Left lung (tissue), 10 donors: ENCODE data around the gene HDAC1. TPM values are rescaled to one million over a fixed set of nuclear protein-coding genes. Genes with fewer than 3 reads are reported as not detected.

Experiments
- ATAC-seq: fragments of 200-7000 bp; cut with Tn5 transposase; one replicate; pipeline ENCODE4 v1.9.1; 2020; ENCODE audit warnings: moderate library complexity
- DNase-seq, 4 donors: peaks; one replicate each; pipeline ENCODE4 v3.0.0-alpha.2; 2013 to 2020
- H3K27ac ChIP-seq, 2 donors: fragments of 200-600 bp; sonication (generic) in 1 of 2; one replicate each; pipeline versions ENCODE4 v1.5.0 to v1.8.0; 2020 to 2021
- H3K27me3 ChIP-seq, 2 donors: fragments of 200-600 bp; sonication (generic) in 1 of 2; one replicate each; pipeline versions ENCODE4 v1.5.0 to v1.8.0; 2020 to 2021
- H3K36me3 ChIP-seq, 2 donors: fragments of 200-600 bp; sonication (generic) in 1 of 2; one replicate each; pipeline versions ENCODE4 v1.5.0 to v1.8.0; 2020 to 2021
- H3K4me1 ChIP-seq, 2 donors: fragments of 200-600 bp; one replicate each; pipeline ENCODE4 v1.8.0; 2021
- H3K4me3 ChIP-seq, 2 donors: fragments of 200-600 bp; sonication (generic) in 1 of 2; one replicate each; pipeline versions ENCODE4 v1.5.0 to v1.8.0; 2020 to 2021; ENCODE audit warnings: mild to moderate bottlenecking in 1 of 2
- H3K9me3 ChIP-seq, 2 donors: fragments of 200-600 bp; sonication (generic) in 1 of 2; one replicate each; pipeline versions ENCODE4 v1.5.0 to v1.8.0; 2020 to 2021
- CTCF ChIP-seq, 2 donors: fragments of 200-600 bp; sonication (generic) in 1 of 2; IDR thresholded peaks; one replicate each; pipeline versions ENCODE4 v1.5.0 to v1.8.0; 2021; ENCODE audit warnings: antibody characterized with exemption in 2 of 2
- intact Hi-C, 2 donors: fragments of 100-400 bp; cut with DNase I; formaldehyde crosslinking; loops; one replicate each; pipeline versions ENCODE4 v1.11.2 to v1.14.2; 2022
- polyA plus RNA-seq, 6 donors: library from polyadenylated mRNA; unstranded; fragments of 120-200 nt; gene quantifications; one replicate each; pipeline ENCODE4 v1.2.1, GENCODE V29; 2013; ENCODE audit not compliant: insufficient read length in 6 of 6
- total RNA-seq, 2 donors: library from RNA; stranded (reverse); fragmentation: NEBNext Ultra II Directional; extraction: Animal tissue kit (Norgen Biotek cat#: 25700); gene quantifications; one replicate each; pipeline ENCODE4 v1.2.1, GENCODE V29; 2021
- donor health status: DM: no; HTN: yes; CAD: no.
- donor health status: DM: no; HTN: no; CAD: no.

HDAC1 gene
- total and polyA plus RNA-seq, 8 donors, result 61.8 to 193 (median 163) TPM

- peaks cover 15 to 63% of the 10 kb centered on the region in 2 donors for H3K4me1 ChIP-seq
- intact Hi-C loops, result no loop called here
- ATAC-seq, result no peak
Observed at GRCh38 chr1:32335535-32335789, 43.6 kb downstream of the HDAC1 start.

GRCh38 chr1:32335790-32336590 is 44.1 kb downstream of the HDAC1 start, which contains the start of gene MARCKSL1:
TSS of gene MARCKSL1 (minus strand) at chr1:32336233. CDS start at chr1:32336033, 200 bp downstream.
- H3K4me3 ChIP-seq, result peak within 1 kb of the TSS; percentile 49 to 54
- H3K27ac ChIP-seq, result peak within 1 kb of the TSS; percentile 70 to 84
- ATAC-seq (peak; percentile 68), DNase-seq (peak; percentile 79 to 94 (median 84))
- H3K4me1 ChIP-seq, result peaks cover 15 to 67% of the 10 kb centered on the region in 2 donors
- peaks cover 0 to 23% of the 10 kb centered on the region in 2 donors for H3K27me3 ChIP-seq
- no peaks in the 10 kb centered on the region for H3K9me3 ChIP-seq
- H3K36me3 ChIP-seq, result peaks cover 0 to 29% of the 10 kb centered on the region in 2 donors
- intact Hi-C loops, result no loop called here
- TF ChIP-seq CTCF (IDR thresholded peaks at IDR 0.05), result no peak

More at GRCh38 chr1:32335535-32335789, 43.6 kb downstream of the HDAC1 start:
- H3K36me3 ChIP-seq, result peaks cover 0 to 34% of the 10 kb centered on the region in 2 donors
- TF ChIP-seq CTCF (IDR thresholded peaks at IDR 0.05), result no peak
- peak overlapping the region; percentile 70 to 84 for H3K27ac ChIP-seq
- H3K9me3 ChIP-seq, result no peaks in the 10 kb centered on the region
- peaks cover 0 to 23% of the 10 kb centered on the region in 2 donors for H3K27me3 ChIP-seq
- peak overlapping the region; percentile 49 to 54 for H3K4me3 ChIP-seq
- no peak for DNase-seq

- no peak for ATAC-seq
- Histone ChIP-seq H3K36me3 (peaks cover 0 to 23% of the 10 kb centered on the region in 2 donors), H3K4me3 (peak overlapping the region; percentile 49 to 54), H3K4me1 (peaks cover 15 to 67% of the 10 kb centered on the region in 2 donors), H3K9me3 (no peaks in the 10 kb centered on the region), H3K27me3 (peaks cover 0 to 23% of the 10 kb centered on the region in 2 donors), H3K27ac (peak overlapping the region in 1 of 2 donors; percentile 84)
- no peak for TF ChIP-seq CTCF (IDR thresholded peaks at IDR 0.05)
- intact Hi-C loops, result no loop called here
- no peak for DNase-seq
Observed at GRCh38 chr1:32336591-32336932, 44.7 kb downstream of the HDAC1 start.

GRCh38 chr1:32336963-32337675 is 45.2 kb downstream of the HDAC1 start:
- Histone ChIP-seq H3K27me3 (peaks cover 0 to 23% of the 10 kb centered on the region in 2 donors), H3K36me3 (peaks cover 0 to 18% of the 10 kb centered on the region in 2 donors), H3K4me1 (peaks cover 15 to 73% of the 10 kb centered on the region in 2 donors), H3K9me3 (no peaks in the 10 kb centered on the region), H3K4me3 (peak overlapping the region in 1 of 2 donors; percentile 11), H3K27ac (peak overlapping the region in 1 of 2 donors; percentile 84)
- DNase-seq (peak in 2 of 4 donors; percentile 76 to 91), ATAC-seq (peak; percentile 45)
- intact Hi-C loops, result no loop called here
- TF ChIP-seq CTCF (IDR thresholded peaks at IDR 0.05), result no peak
